ENCODE data around the gene ZBTB20. TPM values are rescaled to one million over a fixed set of nuclear protein-coding genes. Genes with fewer than 3 reads are reported as not detected.
A peak's percentile ranks its signal among the peaks of the same experiment; 100 is the strongest.

ZBTB20 gene
- polyA plus RNA-seq, 4 donors = 0.27 to 2.2 (median 1.3) TPM

DNA sequence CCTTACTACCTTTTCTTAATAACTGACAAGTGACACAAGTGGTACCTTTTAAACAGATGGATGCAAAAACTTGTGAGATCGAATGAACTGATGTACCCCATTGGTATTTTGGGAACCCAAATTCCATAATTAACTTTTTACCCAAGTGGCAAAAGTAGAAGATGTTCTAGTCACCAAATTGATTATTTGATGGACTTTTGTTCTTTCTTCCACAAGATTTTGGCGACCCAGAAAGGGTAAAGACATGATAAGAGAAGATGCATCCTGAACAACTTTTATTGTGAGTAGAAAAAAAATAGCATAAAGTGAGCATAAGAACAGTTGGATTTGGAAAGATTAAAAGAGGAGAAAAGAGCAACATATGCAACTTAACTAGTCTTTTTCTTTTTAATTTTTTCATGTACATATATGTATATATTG lies 693.7 kb downstream of the ZBTB20 start:
- FAIRE-seq = no peak
- H3K4me3 ChIP-seq (ENCODE audit: low read depth in 1 of 3, low read length in 3 of 3) = no peak overlapping the region
- peaks cover 0 to 5% (median 4%) of the 10 kb centered on the region in 3 donors for H3K4me1 ChIP-seq (ENCODE audit: control insufficient read depth in 3 of 3, insufficient read depth in 2 of 3, low read depth in 1 of 3, low read length in 2 of 3)
- no peaks in the 10 kb centered on the region for H3K9me3 ChIP-seq (ENCODE audit: control insufficient read depth in 2 of 2, insufficient read depth in 1 of 2, low read depth in 1 of 2, low read length in 1 of 2)
- H3K27ac ChIP-seq (ENCODE audit: low read depth in 1 of 3, low read length in 2 of 3) = no peak overlapping the region
- WGBS, 3 donors = 78 to 81% (median 79%) methylated on average over 2 of the region's 2 CpGs
- H3K36me3 ChIP-seq (ENCODE audit: control insufficient read depth in 3 of 3, insufficient read depth in 2 of 3, low read depth in 1 of 3, low read length in 3 of 3) = no peaks in the 10 kb centered on the region
- no peaks in the 10 kb centered on the region for H3K27me3 ChIP-seq (ENCODE audit: control insufficient read depth in 3 of 3, insufficient read depth in 3 of 3, low read length in 3 of 3)
- no peak for DNase-seq

DNA sequence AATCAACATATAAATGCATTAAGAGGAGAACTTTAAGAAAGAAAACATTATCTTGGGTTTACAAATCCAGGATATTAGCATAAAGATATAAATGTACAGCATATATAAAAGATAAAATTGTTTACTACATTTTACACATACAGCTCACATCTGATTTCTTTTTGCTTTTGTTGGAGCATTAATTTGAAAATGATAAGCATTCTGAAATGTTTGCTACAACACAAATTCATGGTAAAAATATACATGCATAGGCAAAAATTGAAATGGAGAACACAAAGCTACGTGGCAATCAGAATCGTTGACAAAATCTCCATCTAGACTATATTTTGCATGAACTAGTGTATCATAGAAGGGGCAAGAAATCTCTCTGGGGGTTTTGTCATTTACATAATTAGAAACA lies 694.2 kb downstream of the ZBTB20 start:
- Histone ChIP-seq H3K9me3 (ENCODE audit: control insufficient read depth in 2 of 2, insufficient read depth in 1 of 2, low read depth in 1 of 2, low read length in 1 of 2) (no peaks in the 10 kb centered on the region), H3K36me3 (ENCODE audit: control insufficient read depth in 3 of 3, insufficient read depth in 2 of 3, low read depth in 1 of 3, low read length in 3 of 3) (no peaks in the 10 kb centered on the region), H3K27me3 (ENCODE audit: control insufficient read depth in 3 of 3, insufficient read depth in 3 of 3, low read length in 3 of 3) (no peaks in the 10 kb centered on the region), H3K4me3 (ENCODE audit: low read depth in 1 of 3, low read length in 3 of 3) (no peak overlapping the region), H3K27ac (ENCODE audit: low read depth in 1 of 3, low read length in 2 of 3) (no peak overlapping the region), H3K4me1 (ENCODE audit: control insufficient read depth in 3 of 3, insufficient read depth in 2 of 3, low read depth in 1 of 3, low read length in 2 of 3) (peaks cover 0 to 5% (median 4%) of the 10 kb centered on the region in 3 donors)
- WGBS, 3 donors = 62 to 88% (median 85%) methylated on average over 2 of the region's 2 CpGs
- FAIRE-seq = no peak
- DNase-seq = no peak

DNA sequence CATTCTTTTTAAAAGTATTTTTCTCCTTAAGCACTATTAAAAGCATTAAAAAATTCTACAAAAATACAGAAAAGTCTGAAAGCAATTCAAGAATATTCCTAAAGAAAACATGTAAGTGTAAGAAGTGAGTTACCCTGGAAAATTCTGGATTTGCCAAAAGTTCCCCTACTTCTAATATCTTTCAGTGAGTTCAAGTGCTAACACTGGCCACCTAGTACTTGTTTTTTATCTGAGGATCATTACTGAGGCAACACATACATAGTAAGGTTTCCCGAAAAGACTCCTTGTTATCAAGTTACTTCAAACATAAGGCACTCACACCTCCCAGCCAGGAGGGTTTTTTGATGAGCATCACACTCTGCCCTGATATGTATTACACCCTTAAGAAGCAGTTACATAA lies 694.8 kb downstream of the ZBTB20 start:
- Histone ChIP-seq H3K27ac (ENCODE audit: low read depth in 1 of 3, low read length in 2 of 3) (no peak overlapping the region), H3K4me3 (ENCODE audit: low read depth in 1 of 3, low read length in 3 of 3) (no peak overlapping the region), H3K4me1 (ENCODE audit: control insufficient read depth in 3 of 3, insufficient read depth in 2 of 3, low read depth in 1 of 3, low read length in 2 of 3) (peaks cover 0 to 5% (median 4%) of the 10 kb centered on the region in 3 donors), H3K36me3 (ENCODE audit: control insufficient read depth in 3 of 3, insufficient read depth in 2 of 3, low read depth in 1 of 3, low read length in 3 of 3) (no peaks in the 10 kb centered on the region), H3K27me3 (ENCODE audit: control insufficient read depth in 3 of 3, insufficient read depth in 3 of 3, low read length in 3 of 3) (no peaks in the 10 kb centered on the region), H3K9me3 (ENCODE audit: control insufficient read depth in 2 of 2, insufficient read depth in 1 of 2, low read depth in 1 of 2, low read length in 1 of 2) (no peaks in the 10 kb centered on the region)
- WGBS, 3 donors = 67 to 68% (median 68%) methylated on average over 1 of the region's 1 CpG
- no peak for DNase-seq
- FAIRE-seq = peak; percentile 49

DNA sequence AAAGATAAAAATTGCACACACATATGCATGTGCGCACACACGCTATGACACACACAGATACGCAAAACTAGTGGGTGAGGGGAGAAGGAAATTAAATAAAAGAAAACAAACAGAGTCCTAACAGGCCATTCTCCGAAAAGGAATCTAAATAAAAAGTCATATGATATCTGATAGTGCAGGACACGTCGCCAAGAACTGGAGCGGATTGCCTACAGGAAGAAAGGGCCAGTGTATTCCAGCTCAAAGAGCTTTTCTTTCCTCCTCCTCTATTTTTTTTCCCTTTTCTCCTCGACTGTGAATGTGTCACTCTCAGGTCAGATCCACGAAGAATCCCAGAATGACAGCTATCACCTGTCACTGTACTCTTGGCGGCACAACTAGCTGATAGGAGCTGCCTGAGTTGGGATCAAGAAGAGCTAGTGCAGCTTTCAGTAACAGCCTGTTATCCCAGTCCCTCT lies 695.5 kb downstream of the ZBTB20 start:
- no peaks in the 10 kb centered on the region for H3K27me3 ChIP-seq (ENCODE audit: control insufficient read depth in 3 of 3, insufficient read depth in 3 of 3, low read length in 3 of 3)
- peaks cover 0 to 5% (median 4%) of the 10 kb centered on the region in 3 donors for H3K4me1 ChIP-seq (ENCODE audit: control insufficient read depth in 3 of 3, insufficient read depth in 2 of 3, low read depth in 1 of 3, low read length in 2 of 3)
- H3K27ac ChIP-seq (ENCODE audit: low read depth in 1 of 3, low read length in 2 of 3) = peak overlapping the region in 1 of 3 donors; percentile 81
- 13 to 35% (median 31%) methylated on average over 10 of the region's 10 CpGs for WGBS, 3 donors
- no peak for FAIRE-seq
- peak; percentile 13 to 29 for DNase-seq
- H3K4me3 ChIP-seq (ENCODE audit: low read depth in 1 of 3, low read length in 3 of 3) = peak overlapping the region in 1 of 3 donors; percentile 7
- H3K9me3 ChIP-seq (ENCODE audit: control insufficient read depth in 2 of 2, insufficient read depth in 1 of 2, low read depth in 1 of 2, low read length in 1 of 2) = no peaks in the 10 kb centered on the region
- no peaks in the 10 kb centered on the region for H3K36me3 ChIP-seq (ENCODE audit: control insufficient read depth in 3 of 3, insufficient read depth in 2 of 3, low read depth in 1 of 3, low read length in 3 of 3)

DNA sequence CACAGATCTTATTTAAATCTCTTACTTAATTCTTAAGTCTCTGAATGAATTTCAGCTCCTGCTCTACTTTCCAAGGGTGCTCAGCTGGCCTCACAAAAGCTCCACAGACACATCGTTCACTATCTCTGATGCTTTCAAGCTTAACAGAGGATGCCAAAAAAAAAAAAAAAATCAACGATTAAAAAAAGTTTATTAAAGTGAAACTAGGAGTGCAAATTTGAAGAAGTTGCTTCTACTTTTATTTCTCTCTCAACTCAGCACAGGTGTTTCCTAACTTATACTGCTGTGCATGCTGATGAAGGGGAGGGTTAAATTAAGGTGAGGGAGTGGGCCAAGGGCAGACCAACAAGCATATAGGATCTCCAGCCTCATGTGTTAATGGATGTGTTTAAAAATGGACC lies 696.0 kb downstream of the ZBTB20 start:
- H3K4me3 ChIP-seq (ENCODE audit: low read depth in 1 of 3, low read length in 3 of 3) = no peak overlapping the region
- no peaks in the 10 kb centered on the region for H3K27me3 ChIP-seq (ENCODE audit: control insufficient read depth in 3 of 3, insufficient read depth in 3 of 3, low read length in 3 of 3)
- peaks cover 0 to 5% (median 4%) of the 10 kb centered on the region in 3 donors for H3K4me1 ChIP-seq (ENCODE audit: control insufficient read depth in 3 of 3, insufficient read depth in 2 of 3, low read depth in 1 of 3, low read length in 2 of 3)
- no peak for DNase-seq
- no peak overlapping the region for H3K27ac ChIP-seq (ENCODE audit: low read depth in 1 of 3, low read length in 2 of 3)
- FAIRE-seq = no peak
- no peaks in the 10 kb centered on the region for H3K9me3 ChIP-seq (ENCODE audit: control insufficient read depth in 2 of 2, insufficient read depth in 1 of 2, low read depth in 1 of 2, low read length in 1 of 2)
- 16 to 23% (median 18%) methylated on average over 2 of the region's 2 CpGs for WGBS, 3 donors
- no peaks in the 10 kb centered on the region for H3K36me3 ChIP-seq (ENCODE audit: control insufficient read depth in 3 of 3, insufficient read depth in 2 of 3, low read depth in 1 of 3, low read length in 3 of 3)

DNA sequence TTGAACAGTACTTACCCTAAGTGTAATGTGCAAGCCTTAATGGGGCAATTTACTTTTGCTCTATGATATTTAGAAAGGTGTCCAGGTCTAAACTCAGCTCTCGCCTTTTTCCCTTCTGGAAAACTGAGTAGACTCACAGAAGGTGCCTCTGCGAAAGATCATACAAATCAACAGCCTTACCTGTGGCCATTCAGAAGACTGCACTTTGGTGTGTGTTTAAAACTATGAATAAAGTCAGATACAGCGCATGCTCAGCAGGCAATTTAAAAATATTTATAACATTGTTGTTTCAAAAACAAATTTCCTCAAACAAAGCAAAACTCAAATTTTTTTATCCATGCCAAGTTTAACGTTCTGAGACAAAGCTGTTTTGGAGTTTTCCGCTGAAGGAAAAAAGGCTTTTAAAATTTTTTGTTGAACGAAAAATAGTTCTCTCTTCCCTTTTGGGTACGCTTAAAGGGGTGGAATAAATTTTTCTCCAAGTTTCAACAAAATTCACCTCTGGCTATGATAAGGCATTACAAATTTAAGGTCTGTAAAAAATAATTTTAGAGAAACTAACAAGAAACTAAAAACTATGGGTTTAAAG lies 697.0 kb downstream of the ZBTB20 start:
- FAIRE-seq (no peak), DNase-seq (no peak)
- H3K9me3 ChIP-seq (ENCODE audit: control insufficient read depth in 2 of 2, insufficient read depth in 1 of 2, low read depth in 1 of 2, low read length in 1 of 2) = no peaks in the 10 kb centered on the region
- peaks cover 0 to 5% (median 4%) of the 10 kb centered on the region in 3 donors for H3K4me1 ChIP-seq (ENCODE audit: control insufficient read depth in 3 of 3, insufficient read depth in 2 of 3, low read depth in 1 of 3, low read length in 2 of 3)
- WGBS, 3 donors = 89 to 94% (median 91%) methylated on average over 7 of the region's 7 CpGs
- H3K27me3 ChIP-seq (ENCODE audit: control insufficient read depth in 3 of 3, insufficient read depth in 3 of 3, low read length in 3 of 3) = no peaks in the 10 kb centered on the region
- H3K36me3 ChIP-seq (ENCODE audit: control insufficient read depth in 3 of 3, insufficient read depth in 2 of 3, low read depth in 1 of 3, low read length in 3 of 3) = no peaks in the 10 kb centered on the region
- H3K27ac ChIP-seq (ENCODE audit: low read depth in 1 of 3, low read length in 2 of 3) = no peak overlapping the region
- H3K4me3 ChIP-seq (ENCODE audit: low read depth in 1 of 3, low read length in 3 of 3) = no peak overlapping the region

DNA sequence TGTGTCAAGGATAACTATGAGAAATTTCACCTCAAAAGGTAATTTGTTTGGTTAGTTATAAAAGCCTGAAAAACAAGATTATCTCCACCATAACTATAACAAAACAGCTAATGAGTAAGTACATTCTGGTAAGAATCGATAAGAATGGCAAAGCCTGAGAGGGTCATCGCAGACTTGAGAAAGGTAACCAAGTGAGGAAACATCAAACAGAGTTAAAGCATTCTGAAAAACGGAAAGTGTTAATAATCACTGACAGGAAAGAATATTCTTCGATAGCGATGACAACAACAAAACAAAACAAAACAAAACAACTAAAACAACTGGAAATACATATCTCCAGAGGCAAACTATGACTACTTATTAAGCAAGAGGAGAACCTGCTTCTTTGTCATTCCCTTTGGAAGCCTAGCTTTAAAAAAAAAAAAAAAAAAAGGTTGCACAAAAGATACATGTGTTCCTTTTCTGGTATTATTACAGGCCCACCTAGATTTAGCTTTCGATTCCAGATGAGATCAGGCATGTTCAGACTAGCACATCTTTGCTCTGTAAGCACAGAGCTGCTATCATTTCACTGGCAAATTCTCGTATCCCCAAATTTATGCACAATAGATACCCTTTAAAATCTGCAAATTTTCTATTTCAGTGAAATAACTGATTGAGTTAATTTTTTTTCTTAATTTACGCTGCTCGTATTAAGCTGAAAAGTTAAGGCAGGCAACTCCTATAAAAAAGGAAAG lies 697.6 kb downstream of the ZBTB20 start:
- no peak overlapping the region for H3K27ac ChIP-seq (ENCODE audit: low read depth in 1 of 3, low read length in 2 of 3)
- FAIRE-seq = no peak

DNA sequence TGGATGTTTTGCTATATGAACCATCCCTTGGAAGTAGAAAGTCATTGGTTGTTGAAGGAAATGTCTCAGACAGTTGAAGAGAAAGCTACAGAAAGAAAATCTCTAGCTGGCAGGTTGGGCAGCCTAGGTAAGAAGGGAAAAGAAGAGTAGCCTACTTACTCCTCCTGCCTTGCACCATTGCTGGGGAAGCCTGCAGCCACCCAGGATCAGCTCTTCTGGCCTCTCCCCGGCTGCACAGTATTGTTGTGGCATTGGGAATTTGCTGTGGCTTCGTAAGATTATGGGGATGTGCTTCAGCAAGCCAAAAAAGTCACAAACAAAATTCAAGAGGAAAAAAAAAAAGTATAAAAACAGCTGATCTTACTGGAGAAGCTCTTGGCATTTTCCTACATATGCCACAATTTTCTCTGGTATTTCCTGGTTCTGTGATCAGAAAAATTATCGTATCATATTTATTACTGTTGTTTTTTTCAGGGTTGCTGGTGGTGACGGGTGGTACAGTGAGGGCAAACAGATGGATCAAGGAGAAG lies 699.1 kb downstream of the ZBTB20 start:
- Histone ChIP-seq H3K9me3 (ENCODE audit: control insufficient read depth in 2 of 2, insufficient read depth in 1 of 2, low read depth in 1 of 2, low read length in 1 of 2) (no peaks in the 10 kb centered on the region), H3K4me3 (ENCODE audit: low read depth in 1 of 3, low read length in 3 of 3) (no peak overlapping the region), H3K4me1 (ENCODE audit: control insufficient read depth in 3 of 3, insufficient read depth in 2 of 3, low read depth in 1 of 3, low read length in 2 of 3) (no peaks in the 10 kb centered on the region), H3K36me3 (ENCODE audit: control insufficient read depth in 3 of 3, insufficient read depth in 2 of 3, low read depth in 1 of 3, low read length in 3 of 3) (no peaks in the 10 kb centered on the region), H3K27ac (ENCODE audit: low read depth in 1 of 3, low read length in 2 of 3) (no peak overlapping the region), H3K27me3 (ENCODE audit: control insufficient read depth in 3 of 3, insufficient read depth in 3 of 3, low read length in 3 of 3) (no peaks in the 10 kb centered on the region)
- DNase-seq = no peak
- FAIRE-seq = no peak
- WGBS, 3 donors = 67 to 79% (median 75%) methylated on average over 4 of the region's 4 CpGs

More for the DNA sequence above, 697.6 kb downstream of the ZBTB20 start:
- no peaks in the 10 kb centered on the region for H3K36me3 ChIP-seq (ENCODE audit: control insufficient read depth in 3 of 3, insufficient read depth in 2 of 3, low read depth in 1 of 3, low read length in 3 of 3)
- 88 to 93% (median 90%) methylated on average over 9 of the region's 9 CpGs for WGBS, 3 donors
- no peaks in the 10 kb centered on the region for H3K9me3 ChIP-seq (ENCODE audit: control insufficient read depth in 2 of 2, insufficient read depth in 1 of 2, low read depth in 1 of 2, low read length in 1 of 2)
- no peaks in the 10 kb centered on the region for H3K27me3 ChIP-seq (ENCODE audit: control insufficient read depth in 3 of 3, insufficient read depth in 3 of 3, low read length in 3 of 3)
- no peak for DNase-seq
- peaks cover 0 to 4% (median 2%) of the 10 kb centered on the region in 3 donors for H3K4me1 ChIP-seq (ENCODE audit: control insufficient read depth in 3 of 3, insufficient read depth in 2 of 3, low read depth in 1 of 3, low read length in 2 of 3)
- H3K4me3 ChIP-seq (ENCODE audit: low read depth in 1 of 3, low read length in 3 of 3) = no peak overlapping the region
